ENCODE results near the gene BTN2A1. TPM values are rescaled to one million over a fixed set of nuclear protein-coding genes. Genes with fewer than 3 reads are reported as not detected.
A peak's percentile ranks its signal among the peaks of the same experiment; 100 is the strongest.

BTN2A1 gene
- total and polyA plus RNA-seq, 10 of the 15 experiments (the other 5 are each of a cell fraction or from before 2014, with no cell fraction given) = 8.2 to 28.0 (median 15.8) TPM

- TF ChIP-seq RELB (IDR thresholded peaks at IDR 0.05; ENCODE audit: low read depth) (no peak), SIX5 (IDR thresholded peaks at IDR 0.05; ENCODE audit: low read depth, low read length, severe bottlenecking) (no peak), NFYB (IDR thresholded peaks at IDR 0.05; ENCODE audit: insufficient read depth, low read depth, low read length) (peak; percentile 92), WRNIP1 (IDR thresholded peaks at IDR 0.05; ENCODE audit: borderline replicate concordance, low read depth, low read length) (no peak), POLR2A (IDR thresholded peaks at IDR 0.05; ENCODE audit: low read depth, low read length) (peak; percentile 53), ZNF217 (IDR thresholded peaks at IDR 0.05) (no peak)
Observed at GRCh38 chr6:26472549-26473290, 15.0 kb downstream of the BTN2A1 start (continued).

GRCh38 chr6:26473429-26473757 lies 15.6 kb downstream of the BTN2A1 start:
- no peak for TF ChIP-seq REST (IDR thresholded peaks at IDR 0.05; ENCODE audit: low read depth, low read length)
- TF ChIP-seq HDAC2 (IDR thresholded peaks at IDR 0.05) = no peak
- 0 out of 2 replicates have a peak, but pooled peaks have one; percentile 4 for TF ChIP-seq RAD51 (IDR thresholded peaks at IDR 0.05)
- no peak for TF ChIP-seq ZBTB4 (CRISPR knock-in tag; IDR thresholded peaks at IDR 0.05)
- TF ChIP-seq JUNB (IDR thresholded peaks at IDR 0.05) = peak; percentile 58; the same call in 1 of the 2 replicates
- TF ChIP-seq YY1 (IDR thresholded peaks at IDR 0.05; ENCODE audit: low read depth, low read length) = no peak
- TF ChIP-seq CBX5 (IDR thresholded peaks at IDR 0.05; ENCODE audit: low read depth) = no peak
- TF ChIP-seq FOS (IDR thresholded peaks at IDR 0.05; ENCODE audit: borderline replicate concordance, extremely low read depth, insufficient read length) = no peak
- intact Hi-C loops (cut with micrococcal nuclease; ENCODE audit: unreplicated experiment) (no loop called here), in situ Hi-C loops (cut with MboI) (no loop called here)
- Histone ChIP-seq H3K79me2 (ENCODE audit: control insufficient read depth, insufficient read depth, low read length) (peaks cover 13% of the 10 kb centered on the region), H2AFZ (ENCODE audit: control insufficient read depth, low read depth, low read length) (peak overlapping the region; percentile 85), H3K4me2 (ENCODE audit: control insufficient read depth, insufficient read depth) (peak overlapping the region; percentile 58), H3K4me1 (ENCODE audit: control insufficient read depth, insufficient read depth, low read length) (peaks cover 33% of the 10 kb centered on the region), H3K27me3 (replicated peaks in 1 of 2; ENCODE audit: control insufficient read depth in 2 of 2, insufficient read depth in 2 of 2, low read length in 1 of 2) (no peaks in the 10 kb centered on the region), H3K9me3 (replicated peaks; ENCODE audit: control insufficient read depth, insufficient read depth, low read length) (peaks cover 6% of the 10 kb centered on the region; the same call in 2 of the 3 replicates), H3K4me3 (peak overlapping the region; percentile 20), H3K27ac (ENCODE audit: control insufficient read depth, insufficient read depth) (peak overlapping the region; percentile 100), H3K9ac (ENCODE audit: control insufficient read depth, insufficient read depth, low read length) (peak overlapping the region; percentile 99), H4K20me1 (ENCODE audit: control insufficient read depth, insufficient read depth) (no peaks in the 10 kb centered on the region), H3K36me3 (ENCODE audit: control insufficient read depth in 2 of 2, insufficient read depth in 2 of 2, low read length in 1 of 2) (peaks cover under 1 to 6% of the 10 kb centered on the region in 2 experiments; a peak in 2 of 4 replicates)
- DNase-seq (ENCODE audit: low read depth, low spot score) (no peak), ATAC-seq (no peak), FAIRE-seq (no peak)
- SMC1A ChIA-PET (ENCODE audit: uncharacterized antibody, unreplicated experiment) = interaction anchor here (0.8 to 3.2 kb wide), 26 partner anchors 9 to 162 kb away, joined by 3 to 26 read pairs (median 4); partner anchors contain the start of genes BTN2A1, BTN2A2, BTN3A3 and HMGN4
- RAD21 ChIA-PET (ENCODE audit: unreplicated experiment) = interaction anchor here (0.7 to 3.1 kb wide), 15 partner anchors 12 to 257 kb away, joined by 3 to 27 read pairs (median 7); partner anchors contain the start of gene HMGN4
- WGBS (ENCODE audit: insufficient coverage, insufficient replicate concordance, low lambda C conversion rate, missing lambda C conversion rate) = 0% methylated on average over 1 of the region's 1 CpG
- POLR2A ChIA-PET = interaction anchor here (0.6 to 5.1 kb wide), 22 partner anchors 9 to 294 kb away, joined by 3 to 38 read pairs (median 5); partner anchors contain the start of genes BTN2A2 and HMGN4
- BruUV-seq (replicated peaks) = no TSS peak
- CTCF ChIA-PET = interaction anchor here (0.9 to 2.7 kb wide), 6 partner anchors 11 to 141 kb away, joined by 3 to 13 read pairs (median 5); partner anchors contain the start of gene ABT1

All from GM12878 (cell line).